Measurements from ENCODE around the gene LTBR.

GRCh38 chr12:6386491-6386890, 2.5 kb downstream of the LTBR start:
- TF ChIP-seq POLR2A (IDR thresholded peaks at IDR 0.05; ENCODE audit: low read length), result no peak
- no peak for TF ChIP-seq GATA1 (IDR thresholded peaks at IDR 0.05; ENCODE audit: low read depth, low read length)

Data from erythroblast (primary cell).